Heart left ventricle (tissue), 16 donors: ENCODE data around the gene AAR2. TPM values are rescaled to one million over a fixed set of nuclear protein-coding genes. Genes with fewer than 3 reads are reported as not detected.

Experiments used
- ATAC-seq, 4 donors: fragments of 200-7000 bp; cut with Tn5 transposase; one replicate each; pipeline ENCODE4 v1.9.1; 2020 to 2022; ENCODE audit warnings: moderate library complexity in 4 of 4, mild to moderate bottlenecking in 3 of 4, moderate number of reproducible peaks in 1 of 4
- DNase-seq, 5 donors: peaks; one replicate each; pipeline ENCODE4 v3.0.0-alpha.2; 2020
- H3K27ac ChIP-seq, 12 donors: fragments of 200-600 bp; sonication (generic) in 4 of 12; one replicate each; pipeline versions ENCODE4 v1.5.0 to v1.8.0; 2016 to 2022; ENCODE audit warnings: mild to moderate bottlenecking in 2 of 12
- H3K27me3 ChIP-seq, 9 donors: fragments of 200-600 bp; sonication (generic) in 2 of 9; one replicate each; pipeline versions ENCODE4 v1.5.1 to v1.8.0; 2016 to 2022; ENCODE audit warnings: mild to moderate bottlenecking in 3 of 9
- H3K36me3 ChIP-seq, 9 donors: fragments of 200-600 bp; sonication (generic) in 2 of 9; one replicate each; pipeline versions ENCODE4 v1.5.0 to v1.8.0; 2018 to 2022; ENCODE audit warnings: mild to moderate bottlenecking in 2 of 9
- H3K4me1 ChIP-seq, 12 donors: fragments of 200-600 bp; sonication (generic) in 4 of 12; one replicate each; pipeline versions ENCODE4 v1.5.0 to v1.8.0; 2016 to 2022; ENCODE audit warnings: mild to moderate bottlenecking in 3 of 12
- H3K4me3 ChIP-seq, 12 donors: fragments of 200-600 bp; sonication (generic) in 4 of 12; one replicate each; pipeline versions ENCODE4 v1.5.0 to v1.8.0; 2017 to 2022; ENCODE audit warnings: mild to moderate bottlenecking in 9 of 12, moderate library complexity in 4 of 12
- H3K9me3 ChIP-seq, 12 donors: fragments of 200-600 bp; sonication (generic) in 4 of 12; one replicate each; pipeline versions ENCODE4 v1.5.0 to v1.8.0; 2016 to 2022; ENCODE audit warnings: mild to moderate bottlenecking in 1 of 12
- POLR2A ChIP-seq, 2 donors: fragments of 450-650 bp; IDR thresholded peaks; one replicate each; pipeline ENCODE4 v1.6.1; 2017; ENCODE audit warnings: antibody characterized with exemption in 2 of 2, mild to moderate bottlenecking in 2 of 2, moderate library complexity in 2 of 2
- WGBS, 4 donors: extraction: QIAGEN DNeasy Blood & Tissue Kit in 2 of 4; methylation state at CpG; one replicate each; pipeline versions ENCODE4 v1.1.5 to v1.1.7; 2013 to 2018; 5-methylcytosine and 5-hydroxymethylcytosine counted together
- intact Hi-C, 10 donors: fragments of 100-400 bp; cut with DNase I; formaldehyde crosslinking; loops; one replicate each; pipeline versions ENCODE4 v1.11.1 to v1.14.2; 2022
- polyA plus RNA-seq, 2 donors: library from polyadenylated mRNA; stranded (reverse); fragments of 200-250 nt; gene quantifications; one replicate each; pipeline ENCODE4 v1.2.3, GENCODE V29; 2013
- total RNA-seq, 9 donors: library from RNA; depleted of rRNA in 2 of 9; stranded (reverse); fragments of >200 nt in 2 of 9; fragmentation: NEBNext Ultra II Directional in 3 of 9; extraction: Animal tissue kit (Norgen Biotek cat#: 25700) in 3 of 9; gene quantifications; one replicate each; pipeline versions ENCODE4 v1.1.0 to v1.2.4, GENCODE V29; 2016 to 2023
- TF ChIP-seq, protein P1 (sequence below), 12 donors: fragments of 200-600 bp; sonication (generic) in 4 of 12; IDR thresholded peaks; one replicate each; pipeline versions ENCODE4 v1.5.0 to v1.8.0; 2018 to 2022; ENCODE audit warnings: antibody characterized with exemption in 12 of 12, mild to moderate bottlenecking in 5 of 12
- donor health status: ischemic (EF 13 %, LVEDD 7.1; RV severe dilation, severe dysfunction).
- donor health status: healthy with polysubstance abuse.
- donor health status: DM: no; HTN: yes; CAD: no.
- donor health status: DM: no; HTN: no; CAD: no.
- donor health status: ischemic (EF 25% LVEDD 6.9; RV normal size, moderate dysfunction).
- donor health status: ischemic (EF 25% LVEDD 5.7; RV mildly dilated, moderate dysfunction).
- donor health status: healthy.
- donor health status: DM: yes; HTN: yes; CAD: no.
- donor health status: ischemic (EF 35%, LVEDD 5.7; RV mildly dilated, moderate dysfunction).
- donor health status: nonischemic (EF 11% LVEDD 7.7; RV severe dilation, severe dysfunction).
- donor health status: DM: yes; HTN: yes; CAD: no.
- donor health status: PGD.
- donor health status: ischemic (EF 29% LVEDD 5.4; RV normal size, mild dysfunction).
- donor health status: nonischemic (EF 23%, LVEDD 6.1; RV moderate dilation, normal function).

Gene AAR2
- total and polyA plus RNA-seq, 11 donors = 7.8 to 26.9 (median 16.8) TPM

DNA sequence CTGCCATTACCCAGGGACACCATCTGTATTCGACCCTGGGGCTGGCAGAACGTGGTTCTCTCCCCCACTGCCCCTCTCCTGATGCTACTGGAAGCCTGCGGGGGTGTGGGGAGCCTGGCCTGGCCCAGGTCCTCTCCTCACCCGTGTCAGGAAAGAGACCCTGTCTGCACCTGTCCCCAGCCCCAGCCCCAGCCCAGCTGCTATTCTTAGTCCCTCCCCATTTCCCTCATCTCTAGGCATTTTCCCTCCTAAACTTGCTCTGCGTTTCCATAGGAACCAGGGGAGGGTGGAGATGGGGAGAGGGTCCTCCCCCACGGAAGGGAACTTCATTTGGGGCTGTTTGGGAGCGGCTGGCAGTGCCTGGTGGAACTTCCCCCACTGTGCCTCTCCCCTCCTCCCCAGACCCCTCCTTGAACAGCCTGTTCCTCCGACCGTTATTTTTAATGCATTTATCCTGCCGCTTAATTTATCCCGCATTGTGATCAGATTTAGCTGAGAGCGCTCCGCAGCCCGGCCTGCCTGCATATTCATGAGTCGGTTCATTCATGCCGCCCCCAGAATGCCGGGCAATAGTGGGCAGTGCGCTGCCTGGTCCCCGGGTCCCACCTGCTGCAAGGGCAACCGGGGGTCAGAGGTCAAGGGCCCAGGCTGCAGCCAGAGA, 38.0 kb downstream of the AAR2 start:
- Histone ChIP-seq H3K36me3 (no peaks in the 10 kb centered on the region), H3K27ac (no peak overlapping the region), H3K9me3 (no peaks in the 10 kb centered on the region), H3K4me3 (no peak overlapping the region), H3K4me1 (no peaks in the 10 kb centered on the region), H3K27me3 (peaks cover 0 to 46% (median 13%) of the 10 kb centered on the region in 9 donors)
- WGBS, 4 donors = 42 to 53% (median 47%) methylated on average over 19 to 20 of the region's 20 CpGs
- no peak for TF ChIP-seq POLR2A (IDR thresholded peaks at IDR 0.05)
- TF ChIP-seq, protein P1, sequence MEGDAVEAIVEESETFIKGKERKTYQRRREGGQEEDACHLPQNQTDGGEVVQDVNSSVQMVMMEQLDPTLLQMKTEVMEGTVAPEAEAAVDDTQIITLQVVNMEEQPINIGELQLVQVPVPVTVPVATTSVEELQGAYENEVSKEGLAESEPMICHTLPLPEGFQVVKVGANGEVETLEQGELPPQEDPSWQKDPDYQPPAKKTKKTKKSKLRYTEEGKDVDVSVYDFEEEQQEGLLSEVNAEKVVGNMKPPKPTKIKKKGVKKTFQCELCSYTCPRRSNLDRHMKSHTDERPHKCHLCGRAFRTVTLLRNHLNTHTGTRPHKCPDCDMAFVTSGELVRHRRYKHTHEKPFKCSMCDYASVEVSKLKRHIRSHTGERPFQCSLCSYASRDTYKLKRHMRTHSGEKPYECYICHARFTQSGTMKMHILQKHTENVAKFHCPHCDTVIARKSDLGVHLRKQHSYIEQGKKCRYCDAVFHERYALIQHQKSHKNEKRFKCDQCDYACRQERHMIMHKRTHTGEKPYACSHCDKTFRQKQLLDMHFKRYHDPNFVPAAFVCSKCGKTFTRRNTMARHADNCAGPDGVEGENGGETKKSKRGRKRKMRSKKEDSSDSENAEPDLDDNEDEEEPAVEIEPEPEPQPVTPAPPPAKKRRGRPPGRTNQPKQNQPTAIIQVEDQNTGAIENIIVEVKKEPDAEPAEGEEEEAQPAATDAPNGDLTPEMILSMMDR (IDR thresholded peaks at IDR 0.05) = no peak
- no peak for DNase-seq
- ATAC-seq = no peak
- intact Hi-C loops = no loop called here

DNA sequence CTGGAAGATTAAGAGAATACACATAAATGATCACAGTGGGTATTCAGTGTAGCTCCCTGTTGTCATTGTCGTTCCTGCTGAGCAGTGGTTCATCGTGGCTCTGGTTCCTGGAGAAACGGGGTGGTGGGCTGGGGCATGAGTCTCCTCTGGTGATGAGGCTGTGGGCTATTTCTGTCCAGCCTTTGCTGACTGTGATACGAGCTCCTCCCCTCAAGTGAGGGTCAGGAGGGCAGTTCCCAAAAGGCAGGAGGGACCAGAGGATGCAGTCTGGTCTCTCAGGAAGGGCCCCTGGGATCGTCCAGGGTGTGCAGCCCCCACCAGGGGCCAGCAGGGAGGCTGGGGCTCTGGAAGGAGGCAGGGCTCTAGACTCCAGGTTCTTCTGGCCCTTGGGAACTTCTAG, 38.7 kb downstream of the AAR2 start:
- no peak overlapping the region for H3K27ac ChIP-seq
- no peaks in the 10 kb centered on the region for H3K4me1 ChIP-seq
- peaks cover 0 to 46% (median 14%) of the 10 kb centered on the region in 9 donors for H3K27me3 ChIP-seq
- no peaks in the 10 kb centered on the region for H3K36me3 ChIP-seq
- no peak overlapping the region for H3K4me3 ChIP-seq
- no peak for DNase-seq
- intact Hi-C loops = no loop called here
- 45 to 55% (median 48%) methylated on average over 4 to 5 of the region's 5 CpGs for WGBS, 4 donors
- no peak for ATAC-seq
- no peaks in the 10 kb centered on the region for H3K9me3 ChIP-seq
- TF ChIP-seq, protein P1 (IDR thresholded peaks at IDR 0.05) = no peak
- TF ChIP-seq POLR2A (IDR thresholded peaks at IDR 0.05) = no peak

DNA sequence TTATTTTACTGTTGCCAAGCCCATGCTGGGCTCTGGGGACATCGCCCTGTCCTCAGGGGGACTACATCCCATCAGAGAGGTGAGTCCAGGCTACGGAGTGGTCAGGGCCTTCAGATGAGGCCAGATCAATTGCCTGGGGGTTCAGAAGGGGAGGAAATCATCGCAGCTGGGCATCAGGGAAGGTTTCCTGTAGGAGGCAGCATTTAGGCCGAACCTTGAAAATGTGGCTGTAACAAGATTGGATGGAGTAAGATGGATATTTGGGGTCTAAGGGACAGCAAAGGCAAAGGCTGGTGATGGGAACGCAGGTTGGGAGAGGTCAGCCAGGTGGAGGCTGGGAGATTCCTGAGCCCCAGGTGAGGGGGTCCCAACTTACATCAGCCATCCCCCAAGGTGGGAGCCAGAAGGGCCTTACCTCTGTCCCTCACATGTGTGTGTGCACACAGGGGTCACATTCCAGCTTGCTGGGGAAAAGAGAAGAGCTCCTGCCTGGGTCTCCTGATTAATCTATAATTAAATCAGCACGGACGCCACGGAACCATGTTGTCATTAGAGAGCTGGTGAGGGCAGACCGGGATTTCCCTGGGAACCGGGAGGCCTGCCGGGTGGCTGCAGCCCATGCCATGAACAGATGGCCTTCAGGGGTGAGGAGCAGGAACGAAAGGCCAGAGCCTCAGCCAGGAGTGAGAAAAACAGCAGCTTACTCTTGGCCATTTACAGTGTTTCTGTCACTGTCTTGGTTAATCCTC, 39.3 kb downstream of the AAR2 start:
- Histone ChIP-seq H3K4me3 (no peak overlapping the region), H3K27me3 (peaks cover 0 to 46% (median 14%) of the 10 kb centered on the region in 9 donors), H3K27ac (no peak overlapping the region), H3K4me1 (no peaks in the 10 kb centered on the region), H3K9me3 (no peaks in the 10 kb centered on the region), H3K36me3 (no peaks in the 10 kb centered on the region)
- TF ChIP-seq POLR2A (IDR thresholded peaks at IDR 0.05) = no peak
- TF ChIP-seq, protein P1 (IDR thresholded peaks at IDR 0.05) = no peak
- 78 to 91% (median 79%) methylated on average over 6 to 12 of the region's 12 CpGs for WGBS, 4 donors
- DNase-seq (no peak), ATAC-seq (no peak)
- intact Hi-C loops = no loop called here

DNA sequence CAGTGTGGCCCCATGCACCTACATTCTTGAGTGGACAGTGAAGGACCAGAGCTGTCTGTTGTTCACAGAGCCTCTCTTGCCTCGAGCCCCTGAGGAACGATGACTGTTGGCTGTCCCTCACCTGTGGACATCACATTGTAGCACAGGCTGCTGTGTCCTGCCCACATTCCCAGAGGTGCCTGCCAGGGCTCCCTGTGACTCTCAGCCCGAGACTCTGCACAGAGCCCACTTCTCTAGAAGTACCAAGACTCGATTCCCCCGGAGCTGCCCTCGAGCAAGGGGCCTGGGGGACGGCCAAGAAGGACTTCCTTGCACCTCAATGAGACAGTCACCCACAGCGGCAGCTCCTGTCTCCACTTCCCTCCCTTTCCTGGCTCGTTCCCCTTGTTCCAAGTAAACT, 41.3 kb downstream of the AAR2 start:
- no peaks in the 10 kb centered on the region for H3K9me3 ChIP-seq
- no peak overlapping the region for H3K4me3 ChIP-seq
- DNase-seq (no peak), ATAC-seq (no peak)
- WGBS, 4 donors = 68 to 70% (median 68%) methylated on average over 9 of the region's 9 CpGs
- peaks cover 0 to 55% (median 14%) of the 10 kb centered on the region in 9 donors for H3K27me3 ChIP-seq
- no peaks in the 10 kb centered on the region for H3K36me3 ChIP-seq
- TF ChIP-seq POLR2A (IDR thresholded peaks at IDR 0.05) = no peak
- TF ChIP-seq, protein P1 (IDR thresholded peaks at IDR 0.05) = no peak
- H3K27ac ChIP-seq = no peak overlapping the region
- intact Hi-C loops = no loop called here
- no peaks in the 10 kb centered on the region for H3K4me1 ChIP-seq
